Body of pancreas (tissue), 4 donors: ENCODE results near the gene RBM38.

Experiments used
- POLR2A ChIP-seq, 3 donors: fragments of 450-650 bp; IDR thresholded peaks; one replicate each; pipeline ENCODE4 v1.6.1; 2016; ENCODE audit warnings: antibody characterized with exemption in 3 of 3, mild to moderate bottlenecking in 2 of 3
- TF ChIP-seq, protein P1 (sequence below), 7 experiments: fragments of 450-650 bp in 4 of 7; fragments of 200-600 bp in 3 of 7; sonication (generic) in 3 of 7; IDR thresholded peaks; one replicate each; pipeline ENCODE4 v1.5.1; 2016 to 2019; ENCODE audit warnings: antibody characterized with exemption in 7 of 7

DNA sequence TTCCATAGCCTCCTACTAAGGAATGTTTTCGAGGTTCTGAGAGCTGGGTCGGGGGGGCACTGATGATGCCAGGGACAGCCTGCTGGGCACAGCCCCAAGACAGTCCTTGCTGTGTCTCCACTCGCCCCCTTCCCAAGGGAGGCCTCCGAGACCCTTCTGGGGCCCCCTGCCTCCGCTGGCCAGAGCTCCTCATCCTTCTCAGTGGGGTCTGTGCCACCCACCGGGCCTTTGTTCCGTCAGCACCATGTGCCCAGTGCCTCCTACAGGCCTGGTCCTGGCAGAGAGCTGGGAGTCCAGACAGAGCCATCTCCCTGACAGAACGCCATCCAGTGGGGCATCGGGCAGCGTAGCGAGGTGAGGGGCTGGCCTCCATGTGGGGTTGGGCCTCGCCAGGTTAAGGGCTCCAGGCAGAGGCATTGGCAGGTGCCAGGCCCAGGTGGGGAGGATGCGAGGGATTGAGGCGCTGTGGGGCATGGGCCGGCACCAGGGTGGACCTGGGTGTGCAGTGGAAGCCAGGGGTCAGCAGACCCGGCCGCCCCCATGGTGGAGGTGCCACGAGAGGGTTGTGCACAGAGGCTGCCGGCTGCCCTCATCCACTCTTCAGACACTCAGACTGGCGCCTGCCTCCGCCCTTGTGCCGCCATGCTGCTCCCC is 13.3 kb downstream of the RBM38 start:
- TF ChIP-seq, protein P1, sequence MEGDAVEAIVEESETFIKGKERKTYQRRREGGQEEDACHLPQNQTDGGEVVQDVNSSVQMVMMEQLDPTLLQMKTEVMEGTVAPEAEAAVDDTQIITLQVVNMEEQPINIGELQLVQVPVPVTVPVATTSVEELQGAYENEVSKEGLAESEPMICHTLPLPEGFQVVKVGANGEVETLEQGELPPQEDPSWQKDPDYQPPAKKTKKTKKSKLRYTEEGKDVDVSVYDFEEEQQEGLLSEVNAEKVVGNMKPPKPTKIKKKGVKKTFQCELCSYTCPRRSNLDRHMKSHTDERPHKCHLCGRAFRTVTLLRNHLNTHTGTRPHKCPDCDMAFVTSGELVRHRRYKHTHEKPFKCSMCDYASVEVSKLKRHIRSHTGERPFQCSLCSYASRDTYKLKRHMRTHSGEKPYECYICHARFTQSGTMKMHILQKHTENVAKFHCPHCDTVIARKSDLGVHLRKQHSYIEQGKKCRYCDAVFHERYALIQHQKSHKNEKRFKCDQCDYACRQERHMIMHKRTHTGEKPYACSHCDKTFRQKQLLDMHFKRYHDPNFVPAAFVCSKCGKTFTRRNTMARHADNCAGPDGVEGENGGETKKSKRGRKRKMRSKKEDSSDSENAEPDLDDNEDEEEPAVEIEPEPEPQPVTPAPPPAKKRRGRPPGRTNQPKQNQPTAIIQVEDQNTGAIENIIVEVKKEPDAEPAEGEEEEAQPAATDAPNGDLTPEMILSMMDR (IDR thresholded peaks at IDR 0.05), result no peak
- TF ChIP-seq POLR2A (IDR thresholded peaks at IDR 0.05), result no peak
